Osteocyte (in vitro differentiated cells): ENCODE results near the gene RCC2. TPM values are rescaled to one million over a fixed set of nuclear protein-coding genes. Genes with fewer than 3 reads are reported as not detected.

Experiments used
- DNase-seq: peaks from one replicate; pipeline ENCODE4 v3.0.0; 2021; ENCODE audit warnings: mixed read lengths; ENCODE audit not compliant: unreplicated experiment; ENCODE audit errors: extremely low spot score
- H3K27ac Mint-ChIP-seq: one replicate; pipeline ENCODE4 v1.8.0; 2021; ENCODE audit warnings: mild to moderate bottlenecking, mixed read lengths; ENCODE audit not compliant: unreplicated experiment
- H3K27me3 Mint-ChIP-seq: one replicate; pipeline ENCODE4 v1.8.0; 2021; ENCODE audit warnings: mixed read lengths; ENCODE audit not compliant: unreplicated experiment
- H3K36me3 Mint-ChIP-seq: one replicate; pipeline ENCODE4 v1.8.0; 2021; ENCODE audit warnings: mixed read lengths; ENCODE audit not compliant: unreplicated experiment
- H3K4me1 Mint-ChIP-seq: one replicate; pipeline ENCODE4 v1.8.0; 2021; ENCODE audit warnings: mixed read lengths; ENCODE audit not compliant: unreplicated experiment
- H3K4me3 Mint-ChIP-seq: one replicate; pipeline ENCODE4 v1.8.0; 2021; ENCODE audit warnings: mild to moderate bottlenecking, moderate library complexity, mixed read lengths; ENCODE audit not compliant: unreplicated experiment
- H3K9me3 Mint-ChIP-seq: one replicate; pipeline ENCODE4 v1.8.0; 2021; ENCODE audit warnings: mixed read lengths; ENCODE audit not compliant: unreplicated experiment
- CTCF ChIP-seq: fragments of 200-600 bp; sonication (generic); IDR thresholded peaks from 2 replicates; pipeline ENCODE4 v1.5.0; 2021; ENCODE audit warnings: antibody characterized with exemption, mild to moderate bottlenecking, moderate library complexity
- total RNA-seq: library from RNA; stranded (reverse); gene quantifications from 2 replicates; pipeline ENCODE4 v1.2.1, GENCODE V29; 2021

Gene RCC2
- total RNA-seq, 1 donor from 2014 or later = 102 TPM

GRCh38 chr1:17363771-17364170, 75.7 kb downstream of the RCC2 start:
- Mint-ChIP-seq H3K27ac (no peak overlapping the region), H3K4me1 (no peaks in the 10 kb centered on the region), H3K36me3 (no peaks in the 10 kb centered on the region), H3K9me3 (no peaks in the 10 kb centered on the region), H3K27me3 (peaks cover 8% of the 10 kb centered on the region), H3K4me3 (no peak overlapping the region)
- DNase-seq = no peak
- TF ChIP-seq CTCF = no peak

- no peak for DNase-seq
- TF ChIP-seq CTCF = no peak
- Mint-ChIP-seq H3K27ac (no peak overlapping the region), H3K27me3 (peaks cover 8% of the 10 kb centered on the region), H3K36me3 (no peaks in the 10 kb centered on the region), H3K4me3 (no peak overlapping the region), H3K4me1 (no peaks in the 10 kb centered on the region), H3K9me3 (no peaks in the 10 kb centered on the region)
Observed at GRCh38 chr1:17363351-17363750, 76.1 kb downstream of the RCC2 start.

GRCh38 chr1:17361687-17362086, 77.8 kb downstream of the RCC2 start:
- Mint-ChIP-seq H3K4me1 (no peaks in the 10 kb centered on the region), H3K4me3 (no peak overlapping the region), H3K9me3 (no peaks in the 10 kb centered on the region), H3K27me3 (peaks cover 8% of the 10 kb centered on the region), H3K36me3 (no peaks in the 10 kb centered on the region), H3K27ac (no peak overlapping the region)
- no peak for DNase-seq
- TF ChIP-seq CTCF = no peak

GRCh38 chr1:17360272-17360956, 79.1 kb downstream of the RCC2 start:
- no peak for TF ChIP-seq CTCF
- DNase-seq = no peak
- peaks cover 4% of the 10 kb centered on the region for H3K27me3 Mint-ChIP-seq
- no peaks in the 10 kb centered on the region for H3K9me3 Mint-ChIP-seq
- H3K4me1 Mint-ChIP-seq = no peaks in the 10 kb centered on the region
- no peak overlapping the region for H3K4me3 Mint-ChIP-seq
- no peaks in the 10 kb centered on the region for H3K36me3 Mint-ChIP-seq
- H3K27ac Mint-ChIP-seq = no peak overlapping the region

- H3K4me3 Mint-ChIP-seq = no peak overlapping the region
- DNase-seq = no peak
- H3K4me1 Mint-ChIP-seq = no peaks in the 10 kb centered on the region
- TF ChIP-seq CTCF = no peak
- peaks cover 4% of the 10 kb centered on the region for H3K27me3 Mint-ChIP-seq
- H3K27ac Mint-ChIP-seq = no peak overlapping the region
- H3K36me3 Mint-ChIP-seq = no peaks in the 10 kb centered on the region
- no peaks in the 10 kb centered on the region for H3K9me3 Mint-ChIP-seq
Observed at GRCh38 chr1:17359808-17360207, 79.7 kb downstream of the RCC2 start.
